H1 (cell line): ENCODE data around the gene SLC1A1. TPM values are rescaled to one million over a fixed set of nuclear protein-coding genes. Genes with fewer than 3 reads are reported as not detected.

Experiments used
- CTCF ChIA-PET: fragments of 300-600 bp; sonication (Branson Sonifier 250); formaldehyde crosslinking; loops from one replicate; lab custom pipeline; 2021; ENCODE audit not compliant: partially characterized antibody; lab: Charles Lee
- POLR2A ChIA-PET: fragments of 300-600 bp; sonication (Branson Sonifier 250); formaldehyde crosslinking; loops from one replicate; lab custom pipeline; 2021; ENCODE audit warnings: inconsistent platforms; ENCODE audit not compliant: partially characterized antibody; lab: Charles Lee
- DNase-seq, 2 experiments: peaks; one replicate each; pipeline versions ENCODE4 v3.0.0 to v3.0.0-alpha.2; 2010 to 2022; ENCODE audit warnings: low spot score in 2 of 2, low read depth in 1 of 2, mixed read lengths in 1 of 2
- FAIRE-seq: peaks from 2 replicates; lab custom pipeline; 2011; peaks lifted over from hg19 to GRCh38; lab: Jason Lieb, UNC
- H2AFZ ChIP-seq: 2 replicates; pipeline ENCODE4 v1.8.1; 2012; ENCODE audit warnings: low read length, inconsistent platforms
- H2AK5ac ChIP-seq: 2 replicates; pipeline ENCODE4 v1.6.1; 2013; ENCODE audit warnings: low read depth, low read length
- H2BK120ac ChIP-seq: replicated peaks from 2 replicates; pipeline ENCODE3; 2013; ENCODE audit warnings: low read depth, low read length, inconsistent platforms
- H2BK12ac ChIP-seq: 2 replicates; pipeline ENCODE4 v1.6.1; 2013; ENCODE audit warnings: low read depth, low read length
- H2BK15ac ChIP-seq: 2 replicates; pipeline ENCODE4 v1.6.1; 2013; ENCODE audit warnings: low read length
- H2BK20ac ChIP-seq: 2 replicates; pipeline ENCODE4 v1.6.1; 2013; ENCODE audit warnings: low read length
- H2BK5ac ChIP-seq: 2 replicates; pipeline ENCODE4 v1.6.1; 2013; ENCODE audit warnings: low read depth, low read length
- H3K14ac ChIP-seq: 2 replicates; pipeline ENCODE4 v1.6.1; 2013; ENCODE audit warnings: inconsistent platforms; ENCODE audit not compliant: insufficient read length
- H3K18ac ChIP-seq: 2 replicates; pipeline ENCODE4 v1.6.1; 2013; ENCODE audit warnings: low read length; ENCODE audit errors: extremely low read depth
- H3K23ac ChIP-seq: 2 replicates; pipeline ENCODE4 v1.6.1; 2013; ENCODE audit warnings: inconsistent platforms; ENCODE audit not compliant: insufficient read length
- H3K23me2 ChIP-seq: 2 replicates; pipeline ENCODE4 v1.6.1; 2013; ENCODE audit warnings: low read depth, low read length
- H3K27ac ChIP-seq: 2 replicates; pipeline ENCODE4 v1.6.1; 2011; ENCODE audit warnings: low read depth, low read length, inconsistent platforms
- H3K27me3 ChIP-seq, 4 experiments: replicated peaks in 1 of 4; 1 replicate in 1 of 4; 2 replicates in 3 of 4; pipeline versions ENCODE4 v1.6.1 to v1.8.1; 2011 to 2013; ENCODE audit warnings: low read length in 3 of 4, mild to moderate bottlenecking in 3 of 4, inconsistent platforms in 2 of 4, mixed read lengths in 2 of 4, moderate library complexity in 1 of 4; ENCODE audit not compliant: control insufficient read depth in 3 of 4, insufficient read depth in 3 of 4; ENCODE audit errors: extremely low read depth in 1 of 4
- H3K36me3 ChIP-seq, 4 experiments: 2 replicates each; pipeline versions ENCODE4 v1.6.1 to v1.8.1; 2011 to 2013; ENCODE audit warnings: mild to moderate bottlenecking in 4 of 4, low read length in 3 of 4, moderate library complexity in 2 of 4, control low read depth in 1 of 4, inconsistent platforms in 1 of 4; ENCODE audit not compliant: insufficient read depth in 4 of 4, control insufficient read depth in 2 of 4
- H3K4ac ChIP-seq: replicated peaks from 2 replicates; pipeline ENCODE3; 2013; ENCODE audit warnings: low read length, low read depth, mixed read lengths, inconsistent platforms; ENCODE audit not compliant: insufficient read length
- H3K4me1 ChIP-seq, 4 experiments: replicated peaks in 1 of 4; 1 replicate in 1 of 4; 2 replicates in 3 of 4; pipeline versions ENCODE4 v1.6.1 to v1.8.1; 2011 to 2013; ENCODE audit warnings: low read length in 3 of 4, inconsistent platforms in 2 of 4, mixed read lengths in 1 of 4; ENCODE audit not compliant: insufficient read depth in 4 of 4, control insufficient read depth in 3 of 4
- H3K4me2 ChIP-seq, 2 experiments: 2 replicates each; pipeline versions ENCODE4 v1.6.1 to v1.8.1; 2011 to 2013; ENCODE audit warnings: low read depth in 2 of 2, low read length in 2 of 2, control low read depth in 1 of 2, inconsistent platforms in 1 of 2, mild to moderate bottlenecking in 1 of 2; ENCODE audit not compliant: insufficient read depth in 1 of 2
- H3K4me3 ChIP-seq, 4 experiments: fragments of 200-600, 300-600 bp in 1 of 4; sonication (generic), shearing (Covaris generic), sonication (Bioruptor Twin) in 1 of 4; 2 replicates each; pipeline versions ENCODE4 v1.5.1 to v1.8.1; 2011 to 2016; ENCODE audit warnings: low read length in 4 of 4, low read depth in 3 of 4, control low read depth in 2 of 4, inconsistent platforms in 2 of 4, mild to moderate bottlenecking in 2 of 4, mixed read lengths in 1 of 4, moderate library complexity in 1 of 4; ENCODE audit not compliant: insufficient read depth in 2 of 4; ENCODE audit errors: extremely low read depth in 1 of 4
- H3K56ac ChIP-seq: replicated peaks from 2 replicates; pipeline ENCODE3; 2013; ENCODE audit warnings: low read depth, mild to moderate bottlenecking, mixed read lengths, low read length, inconsistent platforms; ENCODE audit not compliant: insufficient read length
- H3K79me1 ChIP-seq: 2 replicates; pipeline ENCODE4 v1.6.1; 2013; ENCODE audit warnings: low read depth, low read length, control low read depth
- H3K79me2 ChIP-seq, 2 experiments: 2 replicates each; pipeline versions ENCODE4 v1.6.1 to v1.8.1; 2012 to 2013; ENCODE audit warnings: low read length in 2 of 2, mild to moderate bottlenecking in 2 of 2, inconsistent platforms in 1 of 2; ENCODE audit not compliant: insufficient read depth in 2 of 2, control insufficient read depth in 1 of 2
- H3K9ac ChIP-seq, 4 experiments: replicated peaks in 1 of 4; 1 replicate in 1 of 4; 2 replicates in 3 of 4; pipeline versions ENCODE4 v1.6.1 to v1.8.1; 2011 to 2013; ENCODE audit warnings: low read depth in 3 of 4, low read length in 3 of 4, control low read depth in 2 of 4, mild to moderate bottlenecking in 2 of 4, moderate library complexity in 2 of 4, inconsistent platforms in 1 of 4; ENCODE audit errors: extremely low read depth in 1 of 4
- H3K9me3 ChIP-seq, 2 experiments: 2 replicates each; pipeline versions ENCODE4 v1.6.1 to v1.8.1; 2012 to 2013; ENCODE audit warnings: mild to moderate bottlenecking in 2 of 2, moderate library complexity in 2 of 2, control low read depth in 1 of 2, inconsistent platforms in 1 of 2, low read depth in 1 of 2, low read length in 1 of 2, mixed read lengths in 1 of 2; ENCODE audit not compliant: insufficient read depth in 2 of 2
- H4K20me1 ChIP-seq, 2 experiments: replicated peaks in 1 of 2; 2 replicates each; pipeline versions ENCODE3 to v1.8.1; 2011 to 2013; ENCODE audit warnings: inconsistent platforms in 2 of 2, low read length in 2 of 2, mild to moderate bottlenecking in 1 of 2; ENCODE audit not compliant: insufficient read depth in 2 of 2, control insufficient read depth in 1 of 2
- H4K5ac ChIP-seq: 2 replicates; pipeline ENCODE4 v1.6.1; 2013; ENCODE audit warnings: low read length, low read depth, mixed read lengths, inconsistent platforms; ENCODE audit not compliant: insufficient read length
- H4K8ac ChIP-seq: 2 replicates; pipeline ENCODE4 v1.8.0; 2013; ENCODE audit warnings: mild to moderate bottlenecking, moderate library complexity, low read length, inconsistent platforms; ENCODE audit not compliant: insufficient read depth; ENCODE audit errors: extremely low read depth
- H4K91ac ChIP-seq: replicated peaks from 2 replicates; pipeline ENCODE3; 2013; ENCODE audit warnings: low read length, mixed read lengths, inconsistent platforms; ENCODE audit not compliant: insufficient read length
- CEBPB ChIP-seq: IDR thresholded peaks from 2 replicates; pipeline ENCODE4 v1.6.1; 2012; ENCODE audit warnings: low read depth, low read length
- CHD1 ChIP-seq: IDR thresholded peaks from 2 replicates; pipeline ENCODE4 v1.6.1; 2012; ENCODE audit warnings: low read depth, low read length, improper control_type of control experiment
- CTCF ChIP-seq, 3 experiments: IDR thresholded peaks; 1 replicate in 2 of 3; 2 replicates in 1 of 3; pipeline versions ENCODE4 v1.5.1 to v1.6.1; 2011; ENCODE audit warnings: low read length in 3 of 3, mild to moderate bottlenecking in 3 of 3, inconsistent platforms in 2 of 3, low read depth in 1 of 3, moderate library complexity in 1 of 3; ENCODE audit not compliant: insufficient read depth in 1 of 3; ENCODE audit errors: control extremely low read depth in 1 of 3
- RAD21 ChIP-seq, 2 experiments: IDR thresholded peaks in 1 of 2; conservative IDR thresholded peaks in 1 of 2; 2 replicates each; pipeline ENCODE4 v1.6.1; 2011; ENCODE audit warnings: low read depth in 2 of 2, low read length in 2 of 2, improper control_type of control experiment in 1 of 2, inconsistent platforms in 1 of 2, mild to moderate bottlenecking in 1 of 2, moderate library complexity in 1 of 2
- SIX5 ChIP-seq: IDR thresholded peaks from 2 replicates; pipeline ENCODE4 v1.6.1; 2011; ENCODE audit warnings: mild to moderate bottlenecking, low read depth, low read length
- SUZ12 ChIP-seq: fragments of 200-600 bp; sonication (generic); IDR thresholded peaks from 2 replicates; pipeline ENCODE4 v1.6.1; 2012; ENCODE audit warnings: mild to moderate bottlenecking, inconsistent platforms, low read length, moderate library complexity, mixed read lengths
- TAF7 ChIP-seq: optimal IDR thresholded peaks from 2 replicates; pipeline ENCODE3; 2011; ENCODE audit warnings: low read depth, mild to moderate bottlenecking, inconsistent platforms, low read length, moderate library complexity, borderline replicate concordance
- TEAD4 ChIP-seq: IDR thresholded peaks from 2 replicates; pipeline ENCODE4 v1.6.1; 2012; ENCODE audit warnings: low read depth, low read length, inconsistent platforms, mixed read lengths
- WGBS, 2 experiments: shearing (Covaris generic) in 1 of 2; methylation state at CpG; one replicate each; pipeline versions ENCODE4 v1.1.6 to v1.1.7; 2013 to 2015; ENCODE audit warnings: low lambda C conversion rate in 2 of 2, mixed read lengths in 2 of 2, inconsistent platforms in 1 of 2, low coverage in 1 of 2, missing lambda C conversion rate in 1 of 2; ENCODE audit not compliant: insufficient replicate concordance in 2 of 2, insufficient coverage in 1 of 2, insufficient read length in 1 of 2; ENCODE audit errors: extremely low coverage in 1 of 2, missing lambda C conversion rate in 1 of 2; 5-methylcytosine and 5-hydroxymethylcytosine counted together
- polyA plus RNA-seq, 7 experiments: library from polyadenylated mRNA; depleted of rRNA in 3 of 7; stranded (reverse) in 5 of 7; unstranded in 2 of 7; fragments of >200 nt in 5 of 7; fragments of 200-250 nt in 2 of 7; gene quantifications; 1 replicate in 5 of 7; 2 replicates in 1 of 7; 4 replicates in 1 of 7; pipeline versions ENCODE4 v1.2.1 to v1.2.3, GENCODE V29; 2011 to 2013; ENCODE audit warnings: missing spikeins in 2 of 7, mixed read lengths in 2 of 7
- total RNA-seq: library from RNA; stranded (reverse); fragmentation: NEBNext Ultra II Directional; extraction: Animal tissue kit (Norgen Biotek cat#: 25700); gene quantifications from 2 replicates; pipeline ENCODE4 v1.2.1, GENCODE V29; 2021

SLC1A1 gene
- total and polyA plus RNA-seq, 2 of the 8 experiments (the other 6 are each of a cell fraction or from before 2014, with no cell fraction given), result 4.7 to 11.7 TPM

DNA sequence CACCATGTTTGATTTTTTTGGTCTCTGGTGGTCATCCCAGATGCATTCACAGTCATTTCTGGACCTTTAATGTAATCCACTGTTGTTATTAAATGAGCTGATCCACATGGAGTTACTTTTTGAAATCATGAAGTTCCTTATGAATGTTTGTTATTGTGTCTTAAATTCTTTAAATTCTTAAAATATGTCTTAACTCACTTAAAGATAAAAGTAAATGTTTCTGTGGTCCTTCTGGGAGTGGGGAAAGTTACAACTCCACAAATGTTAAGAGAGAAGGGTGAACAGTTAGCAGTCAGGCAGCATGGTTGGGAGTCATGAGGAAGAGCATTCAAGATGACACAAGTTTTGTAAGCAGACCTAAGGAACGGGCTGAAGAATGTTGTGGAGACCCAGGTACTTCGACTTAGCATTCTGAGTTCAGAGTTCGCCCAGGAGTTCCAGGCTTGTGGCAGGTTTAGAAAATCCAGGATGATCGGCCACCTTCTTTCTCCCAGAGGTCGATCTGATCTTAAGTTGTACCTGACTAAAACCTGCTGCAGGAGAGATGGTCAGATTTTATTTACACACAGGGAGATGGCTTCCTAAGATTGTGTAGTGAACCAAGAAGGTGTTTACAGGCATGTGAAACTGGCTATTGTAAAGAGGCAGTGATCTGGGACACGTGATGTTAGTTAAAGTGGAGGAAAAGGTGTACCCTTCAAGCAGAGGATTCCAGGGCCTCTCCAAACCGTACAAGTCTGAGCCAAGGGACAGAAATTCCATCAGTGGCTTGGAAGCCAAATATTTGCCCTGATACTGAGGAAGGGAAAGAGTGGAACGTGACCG lies 17.2 kb downstream of the SLC1A1 start:
- no peak overlapping the region for H4K8ac ChIP-seq
- no peaks in the 10 kb centered on the region for H3K27me3 ChIP-seq
- ChIA-PET CTCF (interaction anchor here (0.7 to 1.3 kb wide), 2 partner anchors 16 to 392 kb away, joined by 3 read pairs; no protein-coding TSS in a partner anchor), POLR2A (no interaction called here)
- H3K4me1 ChIP-seq, result no peaks in the 10 kb centered on the region
- no peak overlapping the region for H3K18ac ChIP-seq
- H2BK15ac ChIP-seq, result no peak overlapping the region
- H3K79me2 ChIP-seq, result no peaks in the 10 kb centered on the region
- H3K14ac ChIP-seq, result no peak overlapping the region
- H3K9me3 ChIP-seq, result no peaks in the 10 kb centered on the region
- H3K9ac ChIP-seq, result no peak overlapping the region
- H2BK120ac ChIP-seq, result no peak overlapping the region
- no peak overlapping the region for H4K91ac ChIP-seq
- FAIRE-seq (no peak), DNase-seq (no peak)
- TF ChIP-seq CTCF (IDR thresholded peaks at IDR 0.05; ENCODE audit: control extremely low read depth in 1 of 3, insufficient read depth in 1 of 3, low read depth in 1 of 3, low read length in 3 of 3) (no peak), TAF7 (no peak), CHD1 (no peak), SUZ12 (no peak), SIX5 (no peak), CEBPB (no peak), TEAD4 (no peak), RAD21 (IDR thresholded peaks at IDR 0.05 in 1 of 2, conservative IDR thresholded peaks at IDR 0.05 in 1 of 2; ENCODE audit: low read depth in 2 of 2, low read length in 2 of 2) (no peak)
- WGBS, 2 experiments, result 80% methylated on average over 9 of the region's 9 CpGs; no CpG with 5 or more reads in 1 of the 2 experiments
- no peak overlapping the region for H2BK12ac ChIP-seq
- no peak overlapping the region for H2AFZ ChIP-seq
- H3K56ac ChIP-seq, result no peak overlapping the region
- no peaks in the 10 kb centered on the region for H3K36me3 ChIP-seq
- no peak overlapping the region for H3K23ac ChIP-seq
- H2AK5ac ChIP-seq, result no peak overlapping the region; the same call in 1 of the 2 replicates
- no peak overlapping the region for H2BK5ac ChIP-seq
- H2BK20ac ChIP-seq, result no peak overlapping the region
- H4K5ac ChIP-seq, result no peak overlapping the region
- no peak overlapping the region for H3K4ac ChIP-seq
- no peak overlapping the region for H3K4me2 ChIP-seq
- no peaks in the 10 kb centered on the region for H4K20me1 ChIP-seq
- no peaks in the 10 kb centered on the region for H3K79me1 ChIP-seq
- no peak overlapping the region for H3K27ac ChIP-seq
- no peak overlapping the region for H3K4me3 ChIP-seq
- H3K23me2 ChIP-seq, result no peaks in the 10 kb centered on the region
